H1 (cell line): ENCODE measurements around the gene HLA-G. TPM values are rescaled to one million over a fixed set of nuclear protein-coding genes. Genes with fewer than 3 reads are reported as not detected.

Experiments
- BCL11A ChIP-seq, 2 experiments: IDR thresholded peaks; one replicate each; pipeline ENCODE4 v1.6.1; 2011; ENCODE audit warnings: low read depth in 2 of 2, low read length in 2 of 2, mild to moderate bottlenecking in 2 of 2
- NANOG ChIP-seq: IDR thresholded peaks from 2 replicates; pipeline ENCODE4 v1.6.1; 2011; ENCODE audit warnings: low read length, low read depth, mild to moderate bottlenecking, inconsistent platforms; ENCODE audit not compliant: insufficient read depth, poor library complexity, severe bottlenecking
- SIX5 ChIP-seq: IDR thresholded peaks from 2 replicates; pipeline ENCODE4 v1.6.1; 2011; ENCODE audit warnings: mild to moderate bottlenecking, low read depth, low read length
- YY1 ChIP-seq: IDR thresholded peaks from 2 replicates; pipeline ENCODE4 v1.6.1; 2011; ENCODE audit warnings: low read depth, mild to moderate bottlenecking, low read length
- polyA plus RNA-seq, 7 experiments: library from polyadenylated mRNA; depleted of rRNA in 3 of 7; stranded (reverse) in 5 of 7; unstranded in 2 of 7; fragments of >200 nt in 5 of 7; fragments of 200-250 nt in 2 of 7; gene quantifications; 1 replicate in 5 of 7; 2 replicates in 1 of 7; 4 replicates in 1 of 7; pipeline versions ENCODE4 v1.2.1 to v1.2.3, GENCODE V29; 2011 to 2013; ENCODE audit warnings: missing spikeins in 2 of 7, mixed read lengths in 2 of 7
- total RNA-seq: library from RNA; stranded (reverse); fragmentation: NEBNext Ultra II Directional; extraction: Animal tissue kit (Norgen Biotek cat#: 25700); gene quantifications from 2 replicates; pipeline ENCODE4 v1.2.1, GENCODE V29; 2021

The HLA-G gene
- total and polyA plus RNA-seq, 2 of the 8 experiments (the other 6 are each of a cell fraction or from before 2014, with no cell fraction given): 3.2 to 4.8 TPM

- TF ChIP-seq NANOG (no peak), BCL11A (IDR thresholded peaks at IDR 0.05; ENCODE audit: low read depth in 2 of 2, low read length in 2 of 2) (no peak), SIX5 (no peak), YY1 (no peak)
Observed at GRCh38 chr6:29796026-29796425, 31.6 kb upstream of the HLA-G start (continued).
